Progenitor cell of endocrine pancreas (in vitro differentiated cells): ENCODE data around the gene GJA3. TPM values are rescaled to one million over a fixed set of nuclear protein-coding genes. Genes with fewer than 3 reads are reported as not detected.

ENCODE experiments used
- DNase-seq: peaks from one replicate; pipeline ENCODE4 v3.0.0; 2021; ENCODE audit warnings: low spot score; ENCODE audit not compliant: unreplicated experiment
- H3K27ac Mint-ChIP-seq: 2 replicates; pipeline ENCODE4 v1.8.0; 2021; ENCODE audit warnings: mild to moderate bottlenecking, moderate library complexity, mixed read lengths
- H3K27me3 Mint-ChIP-seq: 2 replicates; pipeline ENCODE4 v1.8.0; 2021; ENCODE audit warnings: mixed read lengths
- H3K36me3 Mint-ChIP-seq: 2 replicates; pipeline ENCODE4 v1.8.0; 2022; ENCODE audit warnings: mixed read lengths; ENCODE audit not compliant: insufficient read depth
- H3K4me1 Mint-ChIP-seq: 2 replicates; pipeline ENCODE4 v1.8.0; 2021; ENCODE audit warnings: low read depth, mixed read lengths
- H3K4me3 Mint-ChIP-seq: 2 replicates; pipeline ENCODE4 v1.8.0; 2021; ENCODE audit warnings: low read depth, mild to moderate bottlenecking, moderate library complexity, mixed read lengths
- H3K9me3 Mint-ChIP-seq: 2 replicates; pipeline ENCODE4 v1.8.0; 2021; ENCODE audit warnings: low read depth, mixed read lengths
- total RNA-seq: library from RNA; stranded (reverse); gene quantifications from 2 replicates; pipeline ENCODE4 v1.2.1, GENCODE V29; 2021
- TF ChIP-seq, protein P1 (sequence below): fragments of 200-600 bp; sonication (generic); IDR thresholded peaks from one replicate; pipeline ENCODE4 v1.5.0; 2021; ENCODE audit warnings: antibody characterized with exemption, mild to moderate bottlenecking; ENCODE audit not compliant: unreplicated experiment

Gene GJA3
- total RNA-seq, 1 donor from 2014 or later = 0.12 TPM

DNA sequence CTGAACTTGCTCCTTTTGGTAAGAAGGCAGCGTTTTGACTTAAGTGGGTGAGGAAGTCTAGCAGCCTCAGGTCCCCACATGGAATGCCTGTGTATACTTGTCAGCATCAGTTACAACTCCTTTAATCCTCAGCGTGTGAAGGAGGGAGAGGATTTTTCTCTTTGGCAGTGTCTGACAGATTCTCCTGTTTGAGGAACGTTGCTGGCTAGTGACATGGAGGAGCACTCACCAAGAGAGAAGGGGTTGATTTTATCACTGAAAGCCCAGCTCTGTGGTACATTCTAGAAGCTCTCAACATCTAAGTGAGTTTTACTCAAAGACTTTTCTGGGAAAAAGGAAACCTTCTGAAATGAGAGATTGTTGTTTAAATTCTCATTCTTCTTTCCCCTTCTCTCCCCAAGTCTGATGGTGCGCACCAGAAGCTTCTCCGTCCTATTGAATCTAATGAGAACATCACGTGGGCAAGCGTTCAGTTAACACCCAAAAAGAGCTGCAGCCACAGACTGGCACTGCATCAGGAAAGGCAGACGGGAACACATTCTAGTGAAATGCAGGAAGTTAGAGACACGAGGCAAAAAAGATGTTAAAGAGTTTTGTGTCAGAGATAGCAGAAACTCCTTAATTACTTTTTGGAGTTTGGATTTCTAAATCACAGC, 58.2 kb downstream of the GJA3 start:
- Mint-ChIP-seq H3K9me3 (no peaks in the 10 kb centered on the region), H3K4me1 (peaks cover 10% of the 10 kb centered on the region), H3K4me3 (no peak overlapping the region), H3K27me3 (peaks cover 44% of the 10 kb centered on the region), H3K36me3 (no peaks in the 10 kb centered on the region), H3K27ac (no peak overlapping the region)
- no peak for DNase-seq
- TF ChIP-seq, protein P1, sequence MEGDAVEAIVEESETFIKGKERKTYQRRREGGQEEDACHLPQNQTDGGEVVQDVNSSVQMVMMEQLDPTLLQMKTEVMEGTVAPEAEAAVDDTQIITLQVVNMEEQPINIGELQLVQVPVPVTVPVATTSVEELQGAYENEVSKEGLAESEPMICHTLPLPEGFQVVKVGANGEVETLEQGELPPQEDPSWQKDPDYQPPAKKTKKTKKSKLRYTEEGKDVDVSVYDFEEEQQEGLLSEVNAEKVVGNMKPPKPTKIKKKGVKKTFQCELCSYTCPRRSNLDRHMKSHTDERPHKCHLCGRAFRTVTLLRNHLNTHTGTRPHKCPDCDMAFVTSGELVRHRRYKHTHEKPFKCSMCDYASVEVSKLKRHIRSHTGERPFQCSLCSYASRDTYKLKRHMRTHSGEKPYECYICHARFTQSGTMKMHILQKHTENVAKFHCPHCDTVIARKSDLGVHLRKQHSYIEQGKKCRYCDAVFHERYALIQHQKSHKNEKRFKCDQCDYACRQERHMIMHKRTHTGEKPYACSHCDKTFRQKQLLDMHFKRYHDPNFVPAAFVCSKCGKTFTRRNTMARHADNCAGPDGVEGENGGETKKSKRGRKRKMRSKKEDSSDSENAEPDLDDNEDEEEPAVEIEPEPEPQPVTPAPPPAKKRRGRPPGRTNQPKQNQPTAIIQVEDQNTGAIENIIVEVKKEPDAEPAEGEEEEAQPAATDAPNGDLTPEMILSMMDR = no peak

DNA sequence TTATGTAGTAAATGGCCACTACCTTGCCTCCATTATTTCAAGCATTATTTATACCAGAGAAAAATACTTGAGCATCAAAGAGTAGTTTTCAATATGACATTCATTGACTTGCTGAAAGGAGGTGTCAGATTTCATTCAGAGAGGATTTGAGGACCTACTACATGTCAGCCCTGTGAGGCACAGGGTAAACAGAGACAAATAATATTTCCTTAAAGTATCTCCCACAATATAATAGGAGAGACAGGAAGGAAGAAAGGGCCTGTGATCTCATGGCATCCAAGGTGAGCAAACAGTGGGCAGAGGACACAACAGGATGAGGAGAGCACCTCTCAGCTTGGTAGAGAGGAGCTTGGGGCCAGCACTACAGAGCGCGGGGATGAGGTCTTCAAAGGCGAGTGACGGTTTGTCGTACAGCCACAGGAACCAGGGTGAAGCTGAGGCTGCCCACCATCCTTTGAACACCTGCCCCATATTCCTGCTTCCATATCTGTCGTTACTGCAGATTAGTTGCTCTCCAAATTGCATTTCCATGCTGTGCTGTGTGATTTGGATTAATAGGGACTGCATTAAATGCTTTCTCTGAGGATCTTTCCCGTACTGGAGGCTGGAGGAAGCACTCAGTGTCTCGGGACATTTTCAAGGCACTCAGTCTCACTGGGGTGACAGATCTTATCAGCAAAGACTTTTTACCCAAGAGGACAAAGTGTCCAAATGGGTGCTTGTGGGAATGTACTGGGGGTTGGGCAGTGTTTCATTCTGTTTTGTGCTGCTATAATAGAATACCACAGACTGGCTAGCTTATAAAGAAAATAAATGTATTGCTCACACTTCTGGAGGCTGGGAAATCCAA, 59.2 kb downstream of the GJA3 start:
- Mint-ChIP-seq H3K4me1 (peaks cover 9% of the 10 kb centered on the region), H3K27me3 (peaks cover 39% of the 10 kb centered on the region), H3K4me3 (no peak overlapping the region), H3K9me3 (no peaks in the 10 kb centered on the region), H3K27ac (no peak overlapping the region), H3K36me3 (no peaks in the 10 kb centered on the region)
- no peak for DNase-seq
- TF ChIP-seq, protein P1 = no peak

DNA sequence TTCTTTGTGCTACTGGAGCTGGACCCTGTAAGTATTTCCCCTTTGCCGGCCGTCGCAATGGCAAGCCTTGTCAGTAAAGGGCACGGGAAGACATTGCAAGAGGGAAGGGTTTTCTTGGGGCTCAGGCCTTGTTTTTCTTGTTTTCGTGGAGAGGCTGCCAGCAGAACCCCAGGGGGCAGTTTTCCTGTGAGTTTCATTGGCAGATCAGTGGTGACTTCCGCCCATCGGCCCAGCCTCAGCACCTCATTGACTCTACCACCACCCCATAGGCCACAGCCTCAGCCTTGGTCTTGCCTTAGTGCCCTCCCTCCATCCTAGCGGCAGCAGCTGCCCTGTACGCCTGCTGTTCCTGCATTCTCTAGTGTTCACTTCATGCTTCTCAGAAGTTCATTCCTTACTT, 61.5 kb downstream of the GJA3 start:
- H3K36me3 Mint-ChIP-seq = no peaks in the 10 kb centered on the region
- peaks cover 9% of the 10 kb centered on the region for H3K4me1 Mint-ChIP-seq
- no peak overlapping the region for H3K4me3 Mint-ChIP-seq
- no peak overlapping the region for H3K27ac Mint-ChIP-seq
- TF ChIP-seq, protein P1 = no peak
- DNase-seq = no peak
- H3K9me3 Mint-ChIP-seq = no peaks in the 10 kb centered on the region
- peaks cover 28% of the 10 kb centered on the region for H3K27me3 Mint-ChIP-seq

DNA sequence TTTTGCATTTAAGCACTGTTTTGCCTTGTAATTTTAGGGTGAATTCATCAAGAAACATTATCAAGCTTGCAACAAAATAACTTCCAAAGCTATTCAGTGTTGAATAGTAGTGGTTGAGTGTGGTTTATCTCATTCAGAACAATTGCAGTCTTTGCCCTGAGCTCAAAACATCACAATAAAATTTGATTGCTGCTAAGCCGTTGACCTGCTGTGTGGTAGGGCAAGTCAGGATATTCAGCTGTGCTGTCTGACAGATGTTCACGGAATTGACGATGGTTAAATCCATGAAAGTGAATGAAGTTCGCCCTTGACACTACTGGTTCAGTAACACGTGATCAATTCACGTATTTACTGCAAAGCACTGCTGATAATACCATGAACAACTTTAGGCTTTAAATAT, 66.9 kb downstream of the GJA3 start:
- Mint-ChIP-seq H3K27me3 (peaks cover 10% of the 10 kb centered on the region), H3K27ac (peak overlapping the region; percentile 58), H3K9me3 (no peaks in the 10 kb centered on the region), H3K36me3 (no peaks in the 10 kb centered on the region), H3K4me1 (peaks cover 7% of the 10 kb centered on the region), H3K4me3 (no peak overlapping the region)
- TF ChIP-seq, protein P1 = no peak
- DNase-seq = no peak

DNA sequence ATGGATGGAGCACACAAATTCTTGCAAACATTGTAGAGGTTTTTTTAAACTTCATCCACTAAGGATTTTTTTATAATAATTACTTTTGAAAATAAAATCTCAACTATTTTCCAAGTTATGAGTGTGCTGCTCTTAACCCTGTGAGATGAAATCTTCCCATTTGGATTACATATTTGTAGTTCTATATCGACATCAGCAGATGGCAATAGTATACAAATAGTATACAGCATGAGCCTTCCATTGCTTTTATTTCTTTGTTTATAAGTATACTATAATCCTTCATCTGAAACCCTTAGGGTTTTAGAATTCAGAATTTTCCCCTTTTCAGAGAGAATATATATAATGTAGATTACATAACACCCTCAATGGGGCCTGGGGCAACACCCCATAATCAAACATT, 70.5 kb downstream of the GJA3 start:
- Mint-ChIP-seq H3K27me3 (no peaks in the 10 kb centered on the region), H3K27ac (no peak overlapping the region), H3K9me3 (no peaks in the 10 kb centered on the region), H3K4me3 (no peak overlapping the region), H3K36me3 (peaks cover 8% of the 10 kb centered on the region), H3K4me1 (peaks cover 5% of the 10 kb centered on the region)
- DNase-seq = no peak
- TF ChIP-seq, protein P1 = no peak

Other genes starting within 250 kb of the GJA3 start
- gene ZMYM2, start 202.3 kb downstream of the GJA3 start, total RNA-seq = 183 and 192 TPM in 2 replicates
- 1.1 and 2.4 TPM in 2 replicates for gene GJB2, start 31.9 kb upstream of the GJA3 start, total RNA-seq
- gene GJB6, start 71.3 kb upstream of the GJA3 start, total RNA-seq = 1.5 and 3.1 TPM in 2 replicates